Thyroid gland (tissue), 4 donors: ENCODE results near the gene MYLIP. TPM values are rescaled to one million over a fixed set of nuclear protein-coding genes. Genes with fewer than 3 reads are reported as not detected.

Experiments
- DNase-seq, 2 donors: peaks; one replicate each; pipeline ENCODE4 v3.0.0-alpha.2; 2019
- H3K27ac ChIP-seq, 3 donors: fragments of 200-600 bp; sonication (generic); 1 replicate in 2 of 3; 2 replicates in 1 of 3; pipeline ENCODE4 v1.5.1; 2016 to 2019; ENCODE audit warnings: mild to moderate bottlenecking in 1 of 3, moderate library complexity in 1 of 3
- H3K27me3 ChIP-seq: fragments of 200-600 bp; sonication (generic); one replicate; pipeline ENCODE4 v1.5.1; 2019
- H3K36me3 ChIP-seq, 2 donors: fragments of 200-600 bp; sonication (generic); one replicate each; pipeline ENCODE4 v1.5.1; 2016 to 2019
- H3K4me1 ChIP-seq, 2 donors: fragments of 200-600 bp; sonication (generic); one replicate each; pipeline ENCODE4 v1.5.1; 2017 to 2019
- H3K4me3 ChIP-seq, 3 donors: fragments of 200-600 bp; sonication (generic); replicated peaks in 1 of 3; 1 replicate in 2 of 3; 2 replicates in 1 of 3; pipeline ENCODE4 v1.5.1; 2016; ENCODE audit warnings: mild to moderate bottlenecking in 1 of 3
- H3K9me3 ChIP-seq: fragments of 200-600 bp; sonication (generic); one replicate; pipeline ENCODE4 v1.5.1; 2017
- CTCF ChIP-seq, 6 experiments: fragments of 200-600 bp in 3 of 6; fragments of 450-650 bp in 3 of 6; sonication (generic) in 3 of 6; IDR thresholded peaks; one replicate each; pipeline ENCODE4 v1.5.1; 2016 to 2019; ENCODE audit warnings: antibody characterized with exemption in 6 of 6, mild to moderate bottlenecking in 2 of 6, inconsistent platforms in 1 of 6, moderate library complexity in 1 of 6
- POLR2A ChIP-seq, 2 donors: fragments of 450-650 bp; IDR thresholded peaks; one replicate each; pipeline ENCODE4 v1.6.1; 2017; ENCODE audit warnings: antibody characterized with exemption in 2 of 2, mild to moderate bottlenecking in 2 of 2, moderate library complexity in 1 of 2
- WGBS, 2 donors: methylation state at CpG; one replicate each; pipeline ENCODE4 v1.1.5; 2017; 5-methylcytosine and 5-hydroxymethylcytosine counted together
- intact Hi-C: fragments of 100-400 bp; cut with DNase I; formaldehyde crosslinking; loops from one replicate; pipeline ENCODE4 v1.15.1; 2023
- total RNA-seq, 4 donors: library from RNA; depleted of rRNA; stranded (reverse); fragments of >200 nt; gene quantifications; one replicate each; pipeline ENCODE4 v1.2.3, GENCODE V29; 2016

MYLIP gene
- total RNA-seq, 4 donors from 2014 or later: 61.8 to 108 (median 92.0) TPM

- Histone ChIP-seq H3K4me3 (no peak overlapping the region), H3K27me3 (no peaks in the 10 kb centered on the region), H3K9me3 (no peaks in the 10 kb centered on the region), H3K36me3 (no peaks in the 10 kb centered on the region), H3K4me1 (peaks cover 0 to 4% of the 10 kb centered on the region in 2 donors), H3K27ac (no peak overlapping the region)
- intact Hi-C loops: loop anchor here (5.0 to 10.0 kb wide), 2 partner anchors 56 to 489 kb away; partner anchors contain the start of gene MYLIP
- TF ChIP-seq POLR2A (IDR thresholded peaks at IDR 0.05) (no peak), CTCF (IDR thresholded peaks at IDR 0.05) (no peak)
- DNase-seq: no peak
- WGBS, 2 donors: 75 to 80% methylated on average over 23 to 32 of the region's 45 CpGs
Observed at GRCh38 chr6:16180696-16181438, 52.0 kb downstream of the MYLIP start.

GRCh38 chr6:16181439-16182297 is 52.8 kb downstream of the MYLIP start:
- TF ChIP-seq CTCF (IDR thresholded peaks at IDR 0.05) (no peak), POLR2A (IDR thresholded peaks at IDR 0.05) (no peak)
- H3K4me3 ChIP-seq: no peak overlapping the region
- intact Hi-C loops: loop anchor here (5.0 to 10.0 kb wide), 2 partner anchors 57 to 489 kb away; partner anchors contain the start of gene MYLIP
- peak; percentile 62 to 71 for DNase-seq
- no peaks in the 10 kb centered on the region for H3K36me3 ChIP-seq
- no peaks in the 10 kb centered on the region for H3K9me3 ChIP-seq
- 56 to 63% methylated on average over 14 of the region's 14 CpGs for WGBS, 2 donors
- H3K4me1 ChIP-seq: peaks cover 0 to 4% of the 10 kb centered on the region in 2 donors
- no peaks in the 10 kb centered on the region for H3K27me3 ChIP-seq
- no peak overlapping the region for H3K27ac ChIP-seq

- WGBS, 2 donors: 24 to 26% methylated on average over 4 of the region's 4 CpGs
Observed at GRCh38 chr6:16183187-16183664, 54.3 kb downstream of the MYLIP start.

GRCh38 chr6:16184129-16184528 is 55.2 kb downstream of the MYLIP start:
- Histone ChIP-seq H3K36me3 (no peaks in the 10 kb centered on the region), H3K4me3 (no peak overlapping the region), H3K9me3 (no peaks in the 10 kb centered on the region), H3K4me1 (peaks cover 0 to 4% of the 10 kb centered on the region in 2 donors), H3K27ac (no peak overlapping the region), H3K27me3 (no peaks in the 10 kb centered on the region)
- WGBS, 2 donors: 38 to 51% methylated on average over 3 of the region's 3 CpGs
- peak; percentile 50 to 60 for DNase-seq
- intact Hi-C loops: loop anchor here (5.0 to 10.0 kb wide), 2 partner anchors 59 to 492 kb away; partner anchors contain the start of gene MYLIP
- no peak for TF ChIP-seq POLR2A (IDR thresholded peaks at IDR 0.05)
- peak in 3 of 6 experiments; percentile 18 to 23 (median 22) for TF ChIP-seq CTCF (IDR thresholded peaks at IDR 0.05)

More at GRCh38 chr6:16183187-16183664, 54.3 kb downstream of the MYLIP start:
- Histone ChIP-seq H3K4me3 (no peak overlapping the region), H3K9me3 (no peaks in the 10 kb centered on the region), H3K27me3 (no peaks in the 10 kb centered on the region), H3K36me3 (no peaks in the 10 kb centered on the region), H3K27ac (no peak overlapping the region), H3K4me1 (peaks cover 0 to 4% of the 10 kb centered on the region in 2 donors)
- intact Hi-C loops: loop anchor here (5.0 to 10.0 kb wide), 2 partner anchors 58 to 491 kb away; partner anchors contain the start of gene MYLIP
- TF ChIP-seq CTCF (IDR thresholded peaks at IDR 0.05) (peak; percentile 44 to 90 (median 68)), POLR2A (IDR thresholded peaks at IDR 0.05) (no peak)
- DNase-seq: no peak
